Stomach (tissue), 9 donors: ENCODE measurements around the gene WIPF2. TPM values are rescaled to one million over a fixed set of nuclear protein-coding genes. Genes with fewer than 3 reads are reported as not detected.

ENCODE experiments used
- DNase-seq, 2 donors: peaks; one replicate each; pipeline versions ENCODE4 v3.0.0 to v3.0.0-alpha.2; 2013 to 2019
- H3K27ac ChIP-seq, 5 donors: fragments of 200-600 bp in 4 of 5; sonication (generic) in 4 of 5; one replicate each; pipeline ENCODE4 v1.5.1; 2013 to 2019; ENCODE audit warnings: mild to moderate bottlenecking in 1 of 5, moderate library complexity in 1 of 5
- H3K27me3 ChIP-seq, 3 donors: fragments of 200-600 bp; sonication (generic); one replicate each; pipeline ENCODE4 v1.5.1; 2017 to 2019; ENCODE audit warnings: mixed run types in 1 of 3
- H3K36me3 ChIP-seq, 4 donors: fragments of 200-600 bp; sonication (generic); 1 replicate in 3 of 4; 2 replicates in 1 of 4; pipeline ENCODE4 v1.5.1; 2016 to 2019
- H3K4me1 ChIP-seq, 4 donors: fragments of 200-600 bp; sonication (generic); one replicate each; pipeline ENCODE4 v1.5.1; 2016 to 2019
- H3K4me3 ChIP-seq, 4 donors: fragments of 200-600 bp; sonication (generic) in 3 of 4; one replicate each; pipeline ENCODE4 v1.5.1; 2016 to 2019; ENCODE audit warnings: mild to moderate bottlenecking in 1 of 4
- H3K9me3 ChIP-seq, 4 donors: fragments of 200-600 bp; sonication (generic); one replicate each; pipeline ENCODE4 v1.5.1; 2016 to 2019
- EP300 ChIP-seq: sonication (generic); formaldehyde crosslinking; IDR thresholded peaks from one replicate; pipeline ENCODE4 v1.6.1; 2017; ENCODE audit warnings: antibody characterized with exemption
- POLR2A ChIP-seq, 4 donors: fragments of 450-650 bp; IDR thresholded peaks; one replicate each; pipeline ENCODE4 v1.6.1; 2016; ENCODE audit warnings: antibody characterized with exemption in 4 of 4, control low read depth in 2 of 4, mild to moderate bottlenecking in 1 of 4, moderate library complexity in 1 of 4
- POLR2AphosphoS5 ChIP-seq, 3 donors: sonication (generic); formaldehyde crosslinking; IDR thresholded peaks; one replicate each; pipeline ENCODE4 v1.6.1; 2016; ENCODE audit warnings: antibody characterized with exemption in 3 of 3
- WGBS, 5 donors: extraction: QIAGEN DNeasy Blood & Tissue Kit in 3 of 5; methylation state at CpG; one replicate each; pipeline versions ENCODE4 v1.1.5 to v1.1.7; 2013 to 2018; 5-methylcytosine and 5-hydroxymethylcytosine counted together
- intact Hi-C: fragments of 100-400 bp; cut with DNase I; formaldehyde crosslinking; loops from one replicate; pipeline ENCODE4 v1.15.1; 2023; ENCODE audit warnings: low total_unique reads
- polyA plus RNA-seq, 3 donors: library from polyadenylated mRNA; stranded (reverse); fragments of 200-250 nt; gene quantifications; one replicate each; pipeline ENCODE4 v1.2.3, GENCODE V29; 2013
- total RNA-seq, 5 donors: library from RNA; depleted of rRNA; stranded (reverse); fragments of >200 nt; gene quantifications; one replicate each; pipeline versions ENCODE4 v1.1.0 to v1.2.3, GENCODE V29; 2014 to 2016
- TF ChIP-seq, protein P1 (sequence below), 7 experiments: fragments of 450-650 bp in 4 of 7; fragments of 200-600 bp in 3 of 7; sonication (generic) in 3 of 7; IDR thresholded peaks; one replicate each; pipeline ENCODE4 v1.5.1; 2016 to 2019; ENCODE audit warnings: antibody characterized with exemption in 7 of 7, control low read depth in 2 of 7, mild to moderate bottlenecking in 1 of 7
- donor health status: healthy with polysubstance abuse.
- donor health status: Bipolar disorder and iron deficiency.
- donor health status: healthy.

The WIPF2 gene
- total and polyA plus RNA-seq, 8 donors, result 1.4 to 40.6 (median 13.5) TPM

DNA sequence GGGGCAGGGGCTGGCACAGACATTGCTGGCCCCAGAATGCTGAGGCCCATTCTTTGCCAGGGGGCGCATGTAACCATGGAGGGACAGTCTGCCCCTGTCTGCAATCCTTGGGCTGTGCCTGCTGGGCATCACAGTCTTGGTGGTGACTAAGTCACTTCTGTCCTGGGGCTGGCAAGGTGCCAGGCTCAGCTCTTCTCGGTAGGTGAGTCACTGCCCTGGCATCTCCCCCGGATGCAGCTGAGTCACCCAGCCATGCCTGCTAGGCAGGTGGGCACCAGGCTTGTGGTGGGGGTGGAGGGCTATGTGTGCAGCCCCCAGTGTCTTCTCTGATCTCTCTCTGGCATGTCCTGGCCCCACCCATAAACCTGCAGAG, 95.5 kb downstream of the WIPF2 start:
- Histone ChIP-seq H3K27me3 (no peaks in the 10 kb centered on the region), H3K27ac (peak overlapping the region in 3 of 5 donors; percentile 93 to 98 (median 96)), H3K9me3 (no peaks in the 10 kb centered on the region), H3K36me3 (no peaks in the 10 kb centered on the region), H3K4me3 (no peak overlapping the region), H3K4me1 (peaks cover 85 to 96% (median 93%) of the 10 kb centered on the region in 4 donors)
- peak; percentile 93 to 95 for DNase-seq
- WGBS, 5 donors, result 6 to 37% (median 28%) methylated on average over 2 to 3 of the region's 3 CpGs
- intact Hi-C loops, result no loop called here
- TF ChIP-seq EP300 (no peak), POLR2AphosphoS5 (IDR thresholded peaks at IDR 0.05) (peak; percentile 9 to 90 (median 69))

DNA sequence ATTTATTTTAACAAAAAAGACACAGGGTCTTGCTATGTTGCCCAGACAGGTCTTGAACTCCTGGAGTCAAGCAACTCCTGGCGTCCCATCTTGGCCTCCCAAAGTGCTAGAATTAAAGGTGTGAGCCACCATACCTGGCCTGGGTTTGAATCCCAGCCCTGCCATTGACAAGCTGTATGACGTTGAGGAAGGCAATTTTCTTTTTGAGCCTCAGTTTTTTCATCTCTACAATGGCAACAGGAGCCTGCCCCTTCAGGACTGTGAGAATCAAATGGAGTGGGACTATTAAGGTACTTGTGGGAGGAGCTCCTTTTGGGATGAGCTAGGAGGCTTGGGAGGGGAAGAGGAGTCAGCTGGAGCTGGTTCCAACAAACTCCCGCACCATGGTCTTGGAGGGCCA, 96.1 kb downstream of the WIPF2 start:
- TF ChIP-seq POLR2A (IDR thresholded peaks at IDR 0.05) (no peak), POLR2AphosphoS5 (IDR thresholded peaks at IDR 0.05) (no peak), EP300 (no peak)
- TF ChIP-seq, protein P1, sequence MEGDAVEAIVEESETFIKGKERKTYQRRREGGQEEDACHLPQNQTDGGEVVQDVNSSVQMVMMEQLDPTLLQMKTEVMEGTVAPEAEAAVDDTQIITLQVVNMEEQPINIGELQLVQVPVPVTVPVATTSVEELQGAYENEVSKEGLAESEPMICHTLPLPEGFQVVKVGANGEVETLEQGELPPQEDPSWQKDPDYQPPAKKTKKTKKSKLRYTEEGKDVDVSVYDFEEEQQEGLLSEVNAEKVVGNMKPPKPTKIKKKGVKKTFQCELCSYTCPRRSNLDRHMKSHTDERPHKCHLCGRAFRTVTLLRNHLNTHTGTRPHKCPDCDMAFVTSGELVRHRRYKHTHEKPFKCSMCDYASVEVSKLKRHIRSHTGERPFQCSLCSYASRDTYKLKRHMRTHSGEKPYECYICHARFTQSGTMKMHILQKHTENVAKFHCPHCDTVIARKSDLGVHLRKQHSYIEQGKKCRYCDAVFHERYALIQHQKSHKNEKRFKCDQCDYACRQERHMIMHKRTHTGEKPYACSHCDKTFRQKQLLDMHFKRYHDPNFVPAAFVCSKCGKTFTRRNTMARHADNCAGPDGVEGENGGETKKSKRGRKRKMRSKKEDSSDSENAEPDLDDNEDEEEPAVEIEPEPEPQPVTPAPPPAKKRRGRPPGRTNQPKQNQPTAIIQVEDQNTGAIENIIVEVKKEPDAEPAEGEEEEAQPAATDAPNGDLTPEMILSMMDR (IDR thresholded peaks at IDR 0.05), result no peak
- Histone ChIP-seq H3K27ac (peak overlapping the region in 4 of 5 donors; percentile 90 to 98 (median 94)), H3K4me1 (peaks cover 85 to 96% (median 93%) of the 10 kb centered on the region in 4 donors), H3K36me3 (no peaks in the 10 kb centered on the region), H3K4me3 (no peak overlapping the region), H3K9me3 (no peaks in the 10 kb centered on the region), H3K27me3 (no peaks in the 10 kb centered on the region)
- DNase-seq, result peak in 1 of 2 donors; percentile 17
- intact Hi-C loops, result no loop called here
- 86 to 96% (median 88%) methylated on average over 3 of the region's 3 CpGs for WGBS, 5 donors

DNA sequence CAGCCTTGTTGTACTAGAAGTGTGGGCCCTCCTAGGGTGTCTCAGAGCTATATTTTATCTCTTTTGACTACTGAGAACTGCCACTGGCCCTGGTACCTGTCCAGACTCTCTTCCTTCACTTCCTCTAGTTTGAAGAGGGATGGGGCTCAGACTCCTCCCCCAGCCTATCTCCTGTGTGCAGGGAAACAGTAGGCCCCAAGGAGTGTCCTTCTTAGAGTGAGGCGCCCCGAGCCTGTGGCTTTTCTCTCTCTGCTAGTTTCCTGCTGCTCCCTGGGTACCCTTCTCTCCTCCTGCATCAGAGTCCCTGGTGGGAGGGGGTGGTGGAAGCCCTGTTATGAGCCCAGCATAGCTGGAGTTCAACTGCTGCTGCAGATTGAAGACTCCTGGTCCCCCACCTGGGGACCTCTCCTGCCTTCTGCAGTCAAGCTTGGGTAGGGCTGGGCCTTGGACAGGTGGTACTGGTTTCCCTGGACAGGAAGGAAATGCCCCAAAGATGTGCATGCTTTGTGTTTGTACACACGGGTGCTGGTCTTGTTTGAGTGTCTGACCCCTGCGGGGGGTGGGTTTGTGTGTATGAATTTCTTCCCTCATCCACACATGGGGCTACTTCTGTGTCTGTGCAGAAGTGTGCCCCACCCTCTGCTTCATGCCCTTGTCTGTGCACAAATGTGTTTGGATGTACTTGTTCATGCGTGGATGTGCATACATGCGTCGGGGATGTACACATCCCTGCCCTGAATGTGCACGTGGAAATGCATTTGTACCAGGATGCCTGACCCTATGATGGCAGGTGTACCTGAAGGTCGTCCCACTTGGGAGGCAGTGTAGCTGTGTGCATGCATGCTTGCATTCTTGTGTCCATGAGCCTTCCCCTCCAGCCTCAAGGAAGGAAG, 96.8 kb downstream of the WIPF2 start:
- intact Hi-C loops, result no loop called here
- Histone ChIP-seq H3K4me1 (peaks cover 85 to 96% (median 93%) of the 10 kb centered on the region in 4 donors), H3K36me3 (no peaks in the 10 kb centered on the region), H3K9me3 (no peaks in the 10 kb centered on the region), H3K27ac (peak overlapping the region in 4 of 5 donors; percentile 90 to 98 (median 94)), H3K27me3 (no peaks in the 10 kb centered on the region), H3K4me3 (peak overlapping the region in 2 of 4 donors; percentile 81 to 96)
- TF ChIP-seq POLR2A (IDR thresholded peaks at IDR 0.05) (no peak), POLR2AphosphoS5 (IDR thresholded peaks at IDR 0.05) (no peak), EP300 (no peak)
- TF ChIP-seq, protein P1 (IDR thresholded peaks at IDR 0.05), result no peak
- 50 to 64% (median 58%) methylated on average over 9 of the region's 9 CpGs for WGBS, 5 donors
- peak; percentile 25 to 47 for DNase-seq

DNA sequence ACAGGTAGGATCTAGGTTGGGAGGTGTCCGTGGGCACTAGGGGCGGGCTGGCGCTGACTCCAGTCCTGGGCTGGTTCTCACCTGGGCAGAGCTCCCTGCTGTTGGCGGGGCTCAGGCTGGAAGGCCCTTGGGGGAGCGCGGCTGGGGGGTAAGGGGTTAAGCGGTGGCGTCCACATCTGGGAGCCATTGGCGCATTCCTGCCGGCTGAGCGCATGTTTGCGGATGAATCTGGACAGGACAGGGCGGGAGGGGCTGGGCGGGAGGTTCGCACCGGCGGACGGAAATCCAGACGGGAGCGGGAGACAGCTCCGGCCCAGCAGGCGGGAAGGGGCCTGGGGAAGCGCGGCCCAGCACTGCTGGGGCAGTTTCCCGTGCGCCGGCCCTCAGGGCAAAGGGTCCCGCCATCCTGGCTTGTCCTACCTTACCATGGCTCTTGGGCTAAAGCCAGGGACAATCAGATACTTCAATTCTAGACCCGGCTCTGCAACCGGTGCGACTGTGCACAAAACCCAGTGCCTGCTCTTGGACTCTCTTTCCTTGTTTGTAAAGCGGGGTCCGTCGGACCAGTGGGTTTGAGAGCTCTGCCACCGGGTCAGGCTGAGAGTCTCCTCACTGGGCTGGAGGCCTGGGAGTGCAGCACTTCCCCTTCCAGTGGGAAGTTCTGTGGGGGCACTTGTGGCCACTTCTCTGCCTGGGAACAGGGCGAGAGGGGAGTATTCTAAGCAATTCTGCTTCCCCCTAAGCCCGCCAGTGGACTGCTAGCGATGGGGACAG, 97.7 kb downstream of the WIPF2 start:
- H3K4me3 ChIP-seq, result peak overlapping the region; percentile 81 to 99 (median 94)
- WGBS, 5 donors, result 13 to 26% (median 25%) methylated on average over 31 to 38 of the region's 38 CpGs

DNA sequence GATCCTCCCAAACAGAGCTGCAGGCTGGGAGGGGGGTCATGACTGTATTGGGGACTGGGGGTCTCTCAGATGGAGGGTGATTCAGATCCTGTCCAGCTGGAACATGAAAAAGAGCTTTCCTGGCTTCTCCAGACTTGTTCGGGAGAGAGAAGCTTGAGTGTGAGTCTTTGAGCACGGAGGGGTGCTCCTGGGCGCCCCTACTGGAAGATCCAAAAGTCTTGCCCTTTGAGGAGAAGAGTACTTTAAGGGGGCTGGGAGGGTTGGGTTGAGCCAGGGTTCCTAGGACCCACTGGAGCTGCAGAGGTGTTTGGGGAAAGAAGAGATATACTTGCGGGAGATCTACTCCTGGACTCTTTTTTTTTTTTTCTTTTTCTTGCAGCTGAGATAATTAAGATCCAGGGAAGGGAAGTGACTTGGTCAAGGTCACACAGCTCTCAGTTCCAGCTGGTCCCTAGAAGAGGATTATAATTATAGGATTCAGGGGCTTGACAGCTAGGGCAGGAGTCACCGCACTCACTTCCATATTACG, 98.3 kb downstream of the WIPF2 start:
- peak; percentile 50 to 78 for DNase-seq

More for the DNA sequence above, 97.7 kb downstream of the WIPF2 start:
- Histone ChIP-seq H3K36me3 (no peaks in the 10 kb centered on the region), H3K4me1 (peaks cover 85 to 96% (median 93%) of the 10 kb centered on the region in 4 donors), H3K9me3 (no peaks in the 10 kb centered on the region), H3K27me3 (no peaks in the 10 kb centered on the region), H3K27ac (peak overlapping the region; percentile 35 to 98 (median 93))
- TF ChIP-seq POLR2A (IDR thresholded peaks at IDR 0.05) (no peak), POLR2AphosphoS5 (IDR thresholded peaks at IDR 0.05) (peak in 2 of 3 donors; percentile 13 to 15)
- peak; percentile 45 to 93 for DNase-seq
- intact Hi-C loops, result no loop called here

More for the DNA sequence above, 98.3 kb downstream of the WIPF2 start:
- Histone ChIP-seq H3K27me3 (no peaks in the 10 kb centered on the region), H3K9me3 (no peaks in the 10 kb centered on the region), H3K36me3 (no peaks in the 10 kb centered on the region), H3K4me3 (peak overlapping the region; percentile 81 to 99 (median 94)), H3K4me1 (peaks cover 85 to 96% (median 93%) of the 10 kb centered on the region in 4 donors), H3K27ac (peak overlapping the region; percentile 43 to 98 (median 93))
- intact Hi-C loops, result no loop called here
- TF ChIP-seq POLR2A (IDR thresholded peaks at IDR 0.05) (no peak), POLR2AphosphoS5 (IDR thresholded peaks at IDR 0.05) (no peak)
- TF ChIP-seq, protein P1 (IDR thresholded peaks at IDR 0.05), result peak in 4 of 7 experiments; percentile 4 to 48 (median 39)
- WGBS, 5 donors, result 6 to 7% (median 7%) methylated on average over 6 of the region's 6 CpGs
